HUES64 (cell line): Measurements from ENCODE around the gene TRPT1.
A peak's percentile ranks its signal among the peaks of the same experiment; 100 is the strongest.

Source experiments
- H3K27ac ChIP-seq: 2 replicates; pipeline ENCODE4 v1.7.0; 2013; ENCODE audit warnings: low read depth, low read length, inconsistent platforms
- H3K27me3 ChIP-seq: 2 replicates; pipeline ENCODE4 v1.6.1; 2013; ENCODE audit warnings: mild to moderate bottlenecking, low read length; ENCODE audit not compliant: insufficient read depth
- H3K36me3 ChIP-seq: 2 replicates; pipeline ENCODE4 v1.6.1; 2013; ENCODE audit warnings: mild to moderate bottlenecking, low read length; ENCODE audit not compliant: insufficient read depth
- H3K4me1 ChIP-seq: 2 replicates; pipeline ENCODE4 v1.6.1; 2013; ENCODE audit warnings: mild to moderate bottlenecking, low read length, moderate library complexity; ENCODE audit not compliant: insufficient read depth
- H3K4me3 ChIP-seq: 2 replicates; pipeline ENCODE4 v1.5.1; 2013; ENCODE audit warnings: mild to moderate bottlenecking, low read length, moderate library complexity
- H3K9ac ChIP-seq: 2 replicates; pipeline ENCODE4 v1.6.1; 2013; ENCODE audit warnings: mild to moderate bottlenecking, low read depth, low read length
- H3K9me3 ChIP-seq: 2 replicates; pipeline ENCODE4 v1.6.1; 2013; ENCODE audit warnings: low read depth, low read length; ENCODE audit not compliant: insufficient read depth
- WGBS: fragments of 150-250, 120-280 bp; methylation state at CpG from one replicate; pipeline ENCODE4 v1.1.7; 2013; ENCODE audit warnings: missing lambda C conversion rate; 5-methylcytosine and 5-hydroxymethylcytosine counted together

Gene TRPT1

DNA sequence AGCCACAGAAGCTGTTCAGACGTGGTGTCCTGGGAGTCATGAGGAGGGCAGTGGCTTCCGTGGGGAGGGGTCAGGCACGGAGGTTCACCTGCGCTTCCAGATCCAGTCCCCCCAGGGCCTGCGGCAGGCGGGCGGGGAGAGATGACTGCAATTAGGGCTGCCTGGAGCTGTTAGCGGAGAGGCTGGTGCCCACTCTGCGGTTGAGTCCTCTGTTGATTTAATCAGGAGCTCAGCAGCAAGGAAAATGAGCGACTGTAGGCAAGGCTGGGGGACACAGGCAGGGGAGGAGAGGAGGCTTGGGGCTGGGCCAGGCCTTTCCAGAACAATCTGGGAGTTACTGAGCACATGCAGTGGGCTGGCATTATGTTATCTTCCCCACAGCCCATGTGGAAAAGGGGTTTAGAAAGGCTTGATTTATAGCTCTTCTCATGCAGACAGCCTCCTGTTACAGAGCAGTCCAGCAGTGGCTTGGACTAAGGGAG is 38.4 kb upstream of the TRPT1 start:
- 92% methylated on average over 10 of the region's 10 CpGs for WGBS
- Histone ChIP-seq H3K4me3 (no peak overlapping the region), H3K4me1 (peaks cover 9% of the 10 kb centered on the region; the same call in 1 of the 2 replicates), H3K36me3 (peaks cover 67% of the 10 kb centered on the region), H3K27ac (no peak overlapping the region), H3K9me3 (no peaks in the 10 kb centered on the region), H3K27me3 (no peaks in the 10 kb centered on the region), H3K9ac (no peak overlapping the region)

DNA sequence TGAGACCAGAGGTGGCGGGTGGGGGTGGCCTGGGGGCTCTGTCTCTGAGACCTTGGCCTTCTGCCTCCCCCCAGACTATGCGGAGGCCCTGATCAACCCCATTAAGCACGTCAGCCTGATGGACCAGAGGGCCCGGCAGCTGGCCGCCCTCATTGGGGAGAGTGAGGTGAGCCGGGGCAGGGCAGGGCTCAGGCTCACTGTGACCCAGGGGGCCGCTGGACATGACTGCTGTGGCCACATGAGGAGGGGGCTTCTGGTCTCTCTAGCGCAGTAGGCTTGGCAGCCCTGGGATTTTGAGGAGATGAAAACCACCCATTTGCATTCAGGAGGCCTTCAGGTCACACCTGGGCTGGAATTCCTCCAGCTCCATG is 37.9 kb upstream of the TRPT1 start:
- Histone ChIP-seq H3K4me1 (peaks cover 9% of the 10 kb centered on the region; the same call in 1 of the 2 replicates), H3K9ac (no peak overlapping the region), H3K36me3 (peaks cover 72% of the 10 kb centered on the region), H3K4me3 (no peak overlapping the region), H3K27me3 (no peaks in the 10 kb centered on the region), H3K27ac (0 out of 2 replicates have a peak overlapping the region, but pooled peaks have one; percentile 8), H3K9me3 (no peaks in the 10 kb centered on the region)
- 92% methylated on average over 8 of the region's 8 CpGs for WGBS

DNA sequence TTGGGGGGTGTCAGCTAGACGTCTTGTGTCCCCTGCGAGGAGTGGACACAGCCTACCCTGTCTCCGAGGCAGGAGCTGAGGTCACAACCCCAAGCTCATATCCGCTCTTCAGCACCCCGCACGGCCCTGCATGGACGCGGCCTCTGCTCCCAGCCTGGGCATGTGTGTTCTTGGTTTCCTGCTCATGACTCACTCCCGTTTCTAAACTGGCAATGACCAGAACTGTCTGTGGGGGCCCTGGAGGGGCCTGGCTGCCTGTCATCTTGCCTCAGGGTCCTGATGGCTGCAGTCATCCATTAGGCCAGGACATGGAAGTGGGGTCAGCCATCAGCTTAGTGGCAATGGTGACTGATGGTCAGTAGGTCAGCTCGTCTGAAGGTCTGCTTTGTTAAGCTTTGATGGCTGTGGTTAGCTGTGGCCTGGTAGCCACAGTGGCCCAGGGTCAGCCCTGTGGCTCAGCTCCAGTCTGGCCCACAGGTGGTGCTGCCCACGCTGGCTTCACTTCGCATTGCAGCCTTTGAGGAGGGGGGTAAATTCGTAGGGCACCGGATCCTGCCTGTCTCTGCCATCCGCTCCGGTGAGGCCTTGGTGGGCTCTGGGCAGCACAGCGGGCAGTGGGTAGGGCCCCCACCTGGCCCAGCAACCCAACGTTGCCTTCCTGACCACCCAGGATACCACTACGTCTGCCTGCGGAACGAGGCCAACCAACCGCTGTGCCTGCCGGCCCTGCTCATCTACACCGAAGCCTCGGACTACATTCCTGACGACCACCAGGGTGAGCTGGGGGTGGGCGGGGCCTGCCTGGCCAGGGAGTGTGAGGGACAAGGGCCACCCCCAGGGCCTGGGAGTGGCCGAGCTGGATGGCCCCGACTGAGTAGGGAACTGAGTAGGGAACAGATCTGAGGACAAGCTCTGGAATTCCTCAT is 37.3 kb upstream of the TRPT1 start:
- H3K27me3 ChIP-seq: no peaks in the 10 kb centered on the region
- no peak overlapping the region; the same call in 1 of the 2 replicates for H3K9ac ChIP-seq
- H3K9me3 ChIP-seq: no peaks in the 10 kb centered on the region
- 86% methylated on average over 29 of the region's 29 CpGs for WGBS
- peaks cover 79% of the 10 kb centered on the region for H3K36me3 ChIP-seq
- H3K4me3 ChIP-seq: no peak overlapping the region
- peaks cover 4% of the 10 kb centered on the region; the same call in 1 of the 2 replicates for H3K4me1 ChIP-seq
- H3K27ac ChIP-seq: peak overlapping the region; percentile 55

DNA sequence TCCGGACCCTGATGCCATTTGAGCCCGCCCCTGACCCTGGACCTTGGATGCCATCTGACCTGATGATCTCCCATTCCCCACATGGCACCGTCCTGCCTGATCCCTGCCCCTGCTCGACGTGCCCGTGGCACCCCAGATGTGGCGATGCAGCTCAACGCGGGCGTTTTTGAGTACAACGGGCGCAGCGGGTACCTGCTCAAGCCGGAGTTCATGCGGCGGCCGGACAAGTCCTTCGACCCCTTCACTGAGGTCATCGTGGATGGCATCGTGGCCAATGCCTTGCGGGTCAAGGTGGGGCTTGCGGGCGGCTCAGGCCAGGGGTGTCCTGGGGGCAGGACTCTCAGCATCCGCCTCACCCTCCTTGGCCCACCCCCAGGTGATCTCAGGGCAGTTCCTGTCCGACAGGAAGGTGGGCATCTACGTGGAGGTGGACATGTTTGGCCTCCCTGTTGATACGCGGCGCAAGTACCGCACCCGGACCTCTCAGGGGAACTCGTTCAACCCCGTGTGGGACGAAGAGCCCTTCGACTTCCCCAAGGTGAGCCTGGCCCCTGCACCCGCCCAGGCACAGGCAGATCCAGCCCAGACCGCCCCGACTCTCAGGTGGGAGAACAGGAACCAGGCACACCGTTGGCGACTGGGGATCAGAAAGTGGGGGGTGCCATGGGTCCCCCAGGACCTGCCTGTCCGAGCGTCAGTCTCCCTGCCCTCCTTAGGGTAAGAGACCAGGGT is 36.5 kb upstream of the TRPT1 start:
- WGBS: 96% methylated on average over 42 of the region's 42 CpGs
- Histone ChIP-seq H3K36me3 (peaks cover 84% of the 10 kb centered on the region), H3K4me1 (peaks cover 4% of the 10 kb centered on the region; the same call in 1 of the 2 replicates), H3K9me3 (no peaks in the 10 kb centered on the region), H3K27ac (no peak overlapping the region), H3K27me3 (no peaks in the 10 kb centered on the region), H3K4me3 (no peak overlapping the region), H3K9ac (no peak overlapping the region)

DNA sequence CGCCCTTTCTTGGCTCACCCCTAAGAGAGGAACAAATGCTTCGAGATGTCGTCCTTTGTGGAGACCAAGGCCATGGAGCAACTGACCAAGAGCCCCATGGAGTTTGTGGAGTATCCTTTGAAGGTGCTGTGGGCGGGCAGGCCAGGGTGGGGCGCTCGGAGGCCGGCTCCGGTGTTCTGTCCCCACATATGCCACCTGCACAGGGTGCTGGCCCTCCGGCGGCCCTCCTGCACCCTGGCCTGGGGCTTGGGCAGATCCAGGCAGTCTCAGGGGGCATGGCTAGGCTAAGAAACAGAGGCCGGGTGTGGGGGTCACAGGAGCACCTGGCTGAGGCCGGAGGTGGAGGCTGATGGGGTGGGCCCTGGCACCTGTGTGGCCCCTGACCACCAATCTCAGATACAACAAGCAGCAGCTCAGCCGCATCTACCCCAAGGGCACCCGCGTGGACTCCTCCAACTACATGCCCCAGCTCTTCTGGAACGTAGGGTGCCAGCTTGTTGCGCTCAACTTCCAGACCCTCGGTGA is 35.6 kb upstream of the TRPT1 start:
- Histone ChIP-seq H3K27me3 (no peaks in the 10 kb centered on the region), H3K36me3 (peaks cover 89% of the 10 kb centered on the region), H3K9ac (no peak overlapping the region), H3K4me3 (no peak overlapping the region), H3K27ac (no peak overlapping the region), H3K4me1 (peaks cover 4% of the 10 kb centered on the region; the same call in 1 of the 2 replicates), H3K9me3 (no peaks in the 10 kb centered on the region)
- WGBS: 97% methylated on average over 18 of the region's 18 CpGs

DNA sequence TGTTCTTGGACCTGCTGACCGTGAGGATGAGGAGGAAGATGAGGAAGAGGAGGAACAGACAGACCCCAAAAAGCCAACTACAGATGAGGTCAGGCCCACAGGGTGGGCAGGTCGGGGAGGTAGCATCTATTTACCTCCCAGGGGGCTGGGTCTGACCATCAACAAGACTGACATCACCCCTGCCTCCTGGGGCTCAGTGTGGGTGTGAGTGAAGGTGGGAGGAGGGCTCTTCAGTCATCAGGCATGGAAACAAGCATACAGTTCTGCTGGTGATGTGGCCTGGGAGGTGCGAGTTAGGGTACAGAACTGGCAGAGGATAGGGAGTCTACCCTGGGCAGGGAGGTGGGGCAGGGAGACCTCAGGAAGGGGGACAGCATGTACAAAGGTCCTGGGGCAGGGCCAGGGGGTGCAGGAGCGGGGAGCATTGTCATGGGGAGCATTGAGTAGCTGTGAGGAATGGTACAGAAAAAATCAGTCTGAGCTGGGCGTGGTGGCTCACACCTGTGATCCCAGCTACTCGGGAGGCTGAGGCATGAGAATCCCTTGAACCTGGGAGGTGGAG is 34.2 kb upstream of the TRPT1 start:
- H3K9me3 ChIP-seq: no peaks in the 10 kb centered on the region
- no peak overlapping the region for H3K4me3 ChIP-seq
- no peak overlapping the region for H3K9ac ChIP-seq
- no peaks in the 10 kb centered on the region for H3K27me3 ChIP-seq
- peaks cover 89% of the 10 kb centered on the region for H3K36me3 ChIP-seq
- no peak overlapping the region for H3K27ac ChIP-seq
- 93% methylated on average over 6 of the region's 6 CpGs for WGBS
- H3K4me1 ChIP-seq: peaks cover 4% of the 10 kb centered on the region; the same call in 1 of the 2 replicates

DNA sequence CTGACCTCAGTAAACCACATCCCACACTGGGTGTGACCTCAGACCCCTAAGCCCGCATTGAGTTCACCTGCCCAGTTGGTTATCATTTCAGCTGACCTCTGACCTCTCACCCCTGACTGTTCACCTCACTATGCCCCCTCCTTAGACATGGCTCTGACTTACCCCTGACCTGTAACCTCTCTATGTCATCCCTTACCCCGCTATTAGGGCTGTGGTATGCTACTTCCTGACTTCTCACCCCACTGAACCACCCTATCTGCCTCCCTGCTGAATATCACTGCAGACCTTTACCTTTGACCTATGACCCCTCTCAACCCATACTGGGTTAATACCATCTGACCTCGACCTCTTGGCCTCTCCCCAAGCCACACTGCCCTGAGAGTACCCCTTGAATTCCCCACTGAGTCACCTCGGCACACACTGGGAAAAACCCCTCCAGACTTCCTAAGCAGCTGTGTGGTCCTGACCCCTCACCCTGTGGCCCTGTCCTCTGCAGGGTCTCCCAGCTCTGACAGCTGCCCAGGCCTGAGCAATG is 33.6 kb upstream of the TRPT1 start:
- H3K4me3 ChIP-seq: no peak overlapping the region
- H3K36me3 ChIP-seq: peaks cover 92% of the 10 kb centered on the region
- H3K9me3 ChIP-seq: no peaks in the 10 kb centered on the region
- H3K27ac ChIP-seq: no peak overlapping the region
- H3K4me1 ChIP-seq: peaks cover 4% of the 10 kb centered on the region; the same call in 1 of the 2 replicates
- H3K27me3 ChIP-seq: no peaks in the 10 kb centered on the region
- 93% methylated on average over 4 of the region's 4 CpGs for WGBS
- no peak overlapping the region for H3K9ac ChIP-seq

DNA sequence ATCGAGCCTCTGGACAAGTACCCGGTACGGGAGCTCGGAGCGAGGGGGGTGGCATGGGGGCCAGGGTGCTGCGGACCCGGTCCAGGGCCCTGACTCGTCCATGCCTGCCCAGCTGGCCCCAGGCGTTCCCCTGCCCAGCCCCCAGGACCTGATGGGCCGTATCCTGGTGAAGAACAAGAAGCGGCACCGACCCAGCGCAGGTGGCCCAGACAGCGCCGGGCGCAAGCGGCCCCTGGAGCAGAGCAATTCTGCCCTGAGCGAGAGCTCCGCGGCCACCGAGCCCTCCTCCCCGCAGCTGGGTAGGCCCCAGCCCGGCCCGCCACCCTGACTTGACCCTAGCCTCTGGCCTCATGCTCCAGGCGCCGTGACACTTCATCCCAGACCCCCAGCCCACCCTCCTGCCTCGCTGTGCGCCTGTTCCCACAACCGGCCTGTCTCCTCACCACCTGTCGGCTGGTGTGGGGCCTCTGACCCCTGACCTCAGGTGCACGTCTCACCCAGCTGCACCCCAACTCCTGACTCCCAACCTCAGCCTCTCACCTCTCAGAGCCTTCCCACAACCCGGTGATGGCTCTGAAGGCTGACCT is 33.1 kb upstream of the TRPT1 start:
- Histone ChIP-seq H3K36me3 (peaks cover 86% of the 10 kb centered on the region), H3K27ac (no peak overlapping the region), H3K9ac (no peak overlapping the region), H3K9me3 (no peaks in the 10 kb centered on the region), H3K27me3 (no peaks in the 10 kb centered on the region), H3K4me3 (no peak overlapping the region), H3K4me1 (peaks cover 4% of the 10 kb centered on the region; the same call in 1 of the 2 replicates)
- 95% methylated on average over 32 of the region's 32 CpGs for WGBS

DNA sequence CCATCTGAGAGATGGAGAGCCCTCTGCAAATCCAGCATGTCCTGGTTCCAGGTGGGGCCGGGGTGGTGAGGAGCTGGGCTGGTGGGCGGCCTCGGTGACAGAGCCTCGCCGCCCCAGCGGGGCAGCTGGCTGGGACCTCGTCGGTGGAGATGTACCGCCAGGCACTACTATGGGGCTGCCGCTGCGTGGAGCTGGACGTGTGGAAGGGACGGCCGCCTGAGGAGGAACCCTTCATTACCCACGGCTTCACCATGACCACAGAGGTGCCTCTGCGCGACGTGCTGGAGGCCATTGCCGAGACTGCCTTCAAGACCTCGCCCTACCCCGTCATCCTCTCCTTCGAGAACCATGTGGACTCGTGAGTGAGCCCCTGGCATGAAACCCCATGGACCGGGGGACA is 32.4 kb upstream of the TRPT1 start:
- no peak overlapping the region for H3K4me3 ChIP-seq
- H3K27ac ChIP-seq: no peak overlapping the region
- H3K4me1 ChIP-seq: peaks cover 2% of the 10 kb centered on the region; the same call in 1 of the 2 replicates
- H3K9me3 ChIP-seq: no peaks in the 10 kb centered on the region
- peaks cover 80% of the 10 kb centered on the region for H3K36me3 ChIP-seq
- no peaks in the 10 kb centered on the region for H3K27me3 ChIP-seq
- H3K9ac ChIP-seq: no peak overlapping the region
- 94% methylated on average over 24 of the region's 24 CpGs for whole genome bisulfite sequencing

DNA sequence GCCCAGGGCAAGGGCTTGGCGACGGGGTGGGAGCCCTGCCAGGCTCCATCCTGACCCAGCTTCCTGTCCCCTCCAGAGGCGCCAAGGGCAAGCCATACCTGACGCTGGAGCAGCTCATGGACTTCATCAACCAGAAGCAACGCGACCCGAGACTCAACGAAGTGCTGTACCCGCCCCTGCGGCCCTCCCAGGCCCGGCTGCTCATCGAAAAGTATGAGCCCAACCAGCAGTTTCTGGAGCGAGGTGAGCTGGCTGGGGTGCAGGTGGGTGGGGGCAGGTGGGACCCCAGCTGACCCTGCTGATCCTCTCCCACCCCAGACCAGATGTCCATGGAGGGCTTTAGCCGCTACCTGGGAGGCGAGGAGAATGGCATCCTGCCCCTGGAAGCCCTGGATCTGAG is 30.3 kb upstream of the TRPT1 start:
- no peaks in the 10 kb centered on the region for H3K27me3 ChIP-seq
- H3K4me3 ChIP-seq: no peak overlapping the region
- H3K27ac ChIP-seq: no peak overlapping the region
- no peaks in the 10 kb centered on the region for H3K9me3 ChIP-seq
- H3K9ac ChIP-seq: no peak overlapping the region
- 95% methylated on average over 15 of the region's 15 CpGs for WGBS
- peaks cover 60% of the 10 kb centered on the region for H3K36me3 ChIP-seq
- H3K4me1 ChIP-seq: 0 out of 2 replicates have a peak, but pooled peaks cover 3% of the 10 kb centered on the region
